Inflammatory macrophage treated with lipopolysaccharide for 1 hour (primary cell): ENCODE results near the gene WDR88.
"Not testable (repeated sequence)": the region's sequence is repeated elsewhere in the genome, so short reads cannot be mapped to it uniquely, and the experiment has no call there.

Source experiments
- DNase-seq, 2 donors: peaks; one replicate each; pipeline ENCODE4 v3.0.0-alpha.2; 2020 to 2022

WDR88 gene

GRCh38 chr19:33199441-33200265 is 67.7 kb downstream of the WDR88 start:
- no peak for DNase-seq

- DNase-seq: no peak
Observed at GRCh38 chr19:33201473-33201872, 69.6 kb downstream of the WDR88 start.

- DNase-seq: no peak
Observed at GRCh38 chr19:33201886-33202545, 70.1 kb downstream of the WDR88 start.

GRCh38 chr19:33202546-33203507 is 70.9 kb downstream of the WDR88 start:
- DNase-seq: no peak

GRCh38 chr19:33203529-33203928 is 71.6 kb downstream of the WDR88 start:
- DNase-seq: no peak

GRCh38 chr19:33204136-33204973 is 72.4 kb downstream of the WDR88 start:
- DNase-seq: no peak

- DNase-seq: no peak
Observed at GRCh38 chr19:33205110-33205509, 73.2 kb downstream of the WDR88 start.

- no peak for DNase-seq
Observed at GRCh38 chr19:33205531-33206260, 73.8 kb downstream of the WDR88 start.

- no peak for DNase-seq
Observed at GRCh38 chr19:33206261-33207039, 74.5 kb downstream of the WDR88 start.

- no peak for DNase-seq
Observed at GRCh38 chr19:33207040-33207620, 75.2 kb downstream of the WDR88 start.

- no peak for DNase-seq
Observed at GRCh38 chr19:33207903-33208302, 76.0 kb downstream of the WDR88 start.

- DNase-seq: no peak
Observed at GRCh38 chr19:33208371-33208895, 76.5 kb downstream of the WDR88 start.

- DNase-seq: no peak
Observed at GRCh38 chr19:33208904-33209849, 77.3 kb downstream of the WDR88 start.

GRCh38 chr19:33209850-33210230 is 77.9 kb downstream of the WDR88 start:
- not testable (repeated sequence) for DNase-seq

- DNase-seq: no peak
Observed at GRCh38 chr19:33210266-33210940, 78.5 kb downstream of the WDR88 start.

- DNase-seq: no peak
Observed at GRCh38 chr19:33211794-33212435, 80.0 kb downstream of the WDR88 start.

GRCh38 chr19:33212436-33213172 is 80.7 kb downstream of the WDR88 start:
- DNase-seq: no peak
